ENCODE data around the gene IFRD2.

DNA sequence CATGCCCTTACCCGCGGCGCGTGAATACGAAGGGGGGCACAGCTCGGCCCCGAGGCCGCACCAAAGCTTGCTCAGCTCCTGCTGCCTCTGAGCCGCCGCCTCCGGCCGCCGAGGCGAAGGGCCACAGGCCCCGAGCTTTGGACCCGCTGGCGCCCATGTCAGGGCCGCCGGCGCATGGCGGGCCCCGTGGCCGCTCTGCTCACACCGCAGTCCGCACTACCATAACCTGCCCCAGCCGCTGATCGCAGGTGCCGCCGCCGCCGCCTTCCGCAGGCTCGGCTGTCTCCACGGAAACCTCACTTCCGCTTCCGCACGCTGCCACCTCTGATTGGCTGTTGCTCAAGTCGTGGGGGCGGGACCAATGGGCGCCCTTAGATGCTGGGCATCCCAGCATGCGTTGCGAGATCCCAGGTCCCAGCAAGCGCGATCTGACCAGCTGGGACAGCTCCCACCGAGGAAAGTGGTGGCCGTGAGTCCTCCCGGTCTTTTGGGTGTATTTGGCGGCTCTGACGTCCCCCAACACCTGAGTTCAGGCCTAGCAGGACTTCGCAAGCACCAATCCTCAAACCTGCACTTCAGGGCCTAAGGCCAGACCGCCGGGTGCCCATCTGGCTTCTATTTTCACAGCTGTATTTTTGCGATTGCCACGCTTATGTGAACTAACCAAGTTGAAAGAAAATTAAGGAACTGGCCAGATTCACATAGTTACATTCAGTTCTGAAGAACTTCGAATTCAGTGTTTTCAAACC lies 35.9 kb upstream of the IFRD2 start, which contains the start of gene TUSC2:
- TF ChIP-seq, protein P1, sequence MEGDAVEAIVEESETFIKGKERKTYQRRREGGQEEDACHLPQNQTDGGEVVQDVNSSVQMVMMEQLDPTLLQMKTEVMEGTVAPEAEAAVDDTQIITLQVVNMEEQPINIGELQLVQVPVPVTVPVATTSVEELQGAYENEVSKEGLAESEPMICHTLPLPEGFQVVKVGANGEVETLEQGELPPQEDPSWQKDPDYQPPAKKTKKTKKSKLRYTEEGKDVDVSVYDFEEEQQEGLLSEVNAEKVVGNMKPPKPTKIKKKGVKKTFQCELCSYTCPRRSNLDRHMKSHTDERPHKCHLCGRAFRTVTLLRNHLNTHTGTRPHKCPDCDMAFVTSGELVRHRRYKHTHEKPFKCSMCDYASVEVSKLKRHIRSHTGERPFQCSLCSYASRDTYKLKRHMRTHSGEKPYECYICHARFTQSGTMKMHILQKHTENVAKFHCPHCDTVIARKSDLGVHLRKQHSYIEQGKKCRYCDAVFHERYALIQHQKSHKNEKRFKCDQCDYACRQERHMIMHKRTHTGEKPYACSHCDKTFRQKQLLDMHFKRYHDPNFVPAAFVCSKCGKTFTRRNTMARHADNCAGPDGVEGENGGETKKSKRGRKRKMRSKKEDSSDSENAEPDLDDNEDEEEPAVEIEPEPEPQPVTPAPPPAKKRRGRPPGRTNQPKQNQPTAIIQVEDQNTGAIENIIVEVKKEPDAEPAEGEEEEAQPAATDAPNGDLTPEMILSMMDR (IDR thresholded peaks at IDR 0.05 in 8 of 11, conservative IDR thresholded peaks at IDR 0.05 in 3 of 11), result peak in 4 of 11 experiments; percentile 15 to 22 (median 20)
- no peak for TF ChIP-seq POLR2A (IDR thresholded peaks at IDR 0.05)

Data from spleen (tissue), 7 donors.